GM23338 (cell line): ENCODE data around the gene SERPINA5.
"Not testable (repeated sequence)": the region's sequence is repeated elsewhere in the genome, so short reads cannot be mapped to it uniquely, and the experiment has no call there.

Experiments
- CREB1 ChIP-seq: fragments of 250-450 bp; sonication (Bioruptor Pico); IDR thresholded peaks from 2 replicates; pipeline ENCODE4 v1.5.0; 2020; ENCODE audit warnings: low read depth, mild to moderate bottlenecking, moderate library complexity
- EZH2 ChIP-seq: fragments of 200-600 bp; sonication (generic); IDR thresholded peaks from one replicate; pipeline ENCODE4 v1.8.0; 2017; ENCODE audit warnings: antibody characterized with exemption, mild to moderate bottlenecking, low read depth; ENCODE audit not compliant: unreplicated experiment
- EZH2phosphoT487 ChIP-seq: fragments of 200-600 bp; sonication (generic); IDR thresholded peaks from one replicate; pipeline ENCODE4 v1.8.1; 2018; ENCODE audit warnings: antibody characterized with exemption; ENCODE audit not compliant: unreplicated experiment
- JUNB ChIP-seq: IDR thresholded peaks from one replicate; pipeline ENCODE4 v1.6.1; 2016; ENCODE audit warnings: antibody characterized with exemption; ENCODE audit not compliant: unreplicated experiment
- NANOG ChIP-seq: IDR thresholded peaks from 2 replicates; pipeline ENCODE4 v1.6.1; 2016; ENCODE audit warnings: antibody characterized with exemption, borderline replicate concordance
- POLR2AphosphoS5 ChIP-seq: IDR thresholded peaks from 2 replicates; pipeline ENCODE4 v1.6.1; 2016; ENCODE audit warnings: antibody characterized with exemption, low read depth
- REST ChIP-seq: IDR thresholded peaks from one replicate; pipeline ENCODE4 v1.6.1; 2018; ENCODE audit warnings: antibody characterized with exemption; ENCODE audit not compliant: unreplicated experiment
- STAT1 ChIP-seq: IDR thresholded peaks from one replicate; pipeline ENCODE4 v1.6.1; 2016; ENCODE audit warnings: antibody characterized with exemption; ENCODE audit not compliant: unreplicated experiment
- ZNF114 ChIP-seq: fragments of 250-450 bp; sonication (Bioruptor Pico); IDR thresholded peaks from 2 replicates; pipeline ENCODE4 v1.5.0; 2020; ENCODE audit warnings: mild to moderate bottlenecking, moderate library complexity
- ZNF462 ChIP-seq: fragments of 250-450 bp; sonication (Bioruptor Pico); IDR thresholded peaks from 2 replicates; pipeline ENCODE4 v1.5.0; 2020; ENCODE audit warnings: mild to moderate bottlenecking, moderate library complexity
- TF ChIP-seq, protein P1 (sequence below), 2 experiments: fragments of 200-600 bp in 1 of 2; sonication (generic) in 1 of 2; conservative IDR thresholded peaks; 2 replicates each; pipeline versions ENCODE4 v1.5.1 to v1.6.1; 2016 to 2017; ENCODE audit warnings: antibody characterized with exemption in 2 of 2, low read depth in 2 of 2, mild to moderate bottlenecking in 2 of 2, moderate library complexity in 1 of 2
- TF ChIP-seq, protein P2 (sequence below): IDR thresholded peaks from 2 replicates; pipeline ENCODE4 v1.6.1; 2016; ENCODE audit warnings: antibody characterized with exemption

- TF ChIP-seq, protein P1, sequence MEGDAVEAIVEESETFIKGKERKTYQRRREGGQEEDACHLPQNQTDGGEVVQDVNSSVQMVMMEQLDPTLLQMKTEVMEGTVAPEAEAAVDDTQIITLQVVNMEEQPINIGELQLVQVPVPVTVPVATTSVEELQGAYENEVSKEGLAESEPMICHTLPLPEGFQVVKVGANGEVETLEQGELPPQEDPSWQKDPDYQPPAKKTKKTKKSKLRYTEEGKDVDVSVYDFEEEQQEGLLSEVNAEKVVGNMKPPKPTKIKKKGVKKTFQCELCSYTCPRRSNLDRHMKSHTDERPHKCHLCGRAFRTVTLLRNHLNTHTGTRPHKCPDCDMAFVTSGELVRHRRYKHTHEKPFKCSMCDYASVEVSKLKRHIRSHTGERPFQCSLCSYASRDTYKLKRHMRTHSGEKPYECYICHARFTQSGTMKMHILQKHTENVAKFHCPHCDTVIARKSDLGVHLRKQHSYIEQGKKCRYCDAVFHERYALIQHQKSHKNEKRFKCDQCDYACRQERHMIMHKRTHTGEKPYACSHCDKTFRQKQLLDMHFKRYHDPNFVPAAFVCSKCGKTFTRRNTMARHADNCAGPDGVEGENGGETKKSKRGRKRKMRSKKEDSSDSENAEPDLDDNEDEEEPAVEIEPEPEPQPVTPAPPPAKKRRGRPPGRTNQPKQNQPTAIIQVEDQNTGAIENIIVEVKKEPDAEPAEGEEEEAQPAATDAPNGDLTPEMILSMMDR (conservative IDR thresholded peaks at IDR 0.05; ENCODE audit: low read depth in 2 of 2) = not testable (repeated sequence)
- not testable (repeated sequence) for TF ChIP-seq EZH2phosphoT487; REST; EZH2; STAT1; ZNF462; CREB1 (CRISPR knock-in tag); POLR2AphosphoS5; NANOG; ZNF114 (CRISPR knock-in tag); JUNB
- TF ChIP-seq, protein P2, sequence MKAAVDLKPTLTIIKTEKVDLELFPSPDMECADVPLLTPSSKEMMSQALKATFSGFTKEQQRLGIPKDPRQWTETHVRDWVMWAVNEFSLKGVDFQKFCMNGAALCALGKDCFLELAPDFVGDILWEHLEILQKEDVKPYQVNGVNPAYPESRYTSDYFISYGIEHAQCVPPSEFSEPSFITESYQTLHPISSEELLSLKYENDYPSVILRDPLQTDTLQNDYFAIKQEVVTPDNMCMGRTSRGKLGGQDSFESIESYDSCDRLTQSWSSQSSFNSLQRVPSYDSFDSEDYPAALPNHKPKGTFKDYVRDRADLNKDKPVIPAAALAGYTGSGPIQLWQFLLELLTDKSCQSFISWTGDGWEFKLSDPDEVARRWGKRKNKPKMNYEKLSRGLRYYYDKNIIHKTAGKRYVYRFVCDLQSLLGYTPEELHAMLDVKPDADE = not testable (repeated sequence)
These were observed 56.6 kb downstream of the SERPINA5 start for GRCh38 chr14:94637814-94638213.
